Ramos (cell line): ENCODE results near the gene PATL1.
"Not testable (repeated sequence)": the region's sequence is repeated elsewhere in the genome, so short reads cannot be mapped to it uniquely, and the experiment has no call there.

Experiments
- in situ Hi-C: fragments of 300-500 bp; cut with MboI; formaldehyde crosslinking; loops from one replicate; pipeline ENCODE4 v1.14.3; 2022; ENCODE audit warnings: low sequenced_read_pairs; ENCODE audit not compliant: unreplicated experiment

The PATL1 gene, protein sequence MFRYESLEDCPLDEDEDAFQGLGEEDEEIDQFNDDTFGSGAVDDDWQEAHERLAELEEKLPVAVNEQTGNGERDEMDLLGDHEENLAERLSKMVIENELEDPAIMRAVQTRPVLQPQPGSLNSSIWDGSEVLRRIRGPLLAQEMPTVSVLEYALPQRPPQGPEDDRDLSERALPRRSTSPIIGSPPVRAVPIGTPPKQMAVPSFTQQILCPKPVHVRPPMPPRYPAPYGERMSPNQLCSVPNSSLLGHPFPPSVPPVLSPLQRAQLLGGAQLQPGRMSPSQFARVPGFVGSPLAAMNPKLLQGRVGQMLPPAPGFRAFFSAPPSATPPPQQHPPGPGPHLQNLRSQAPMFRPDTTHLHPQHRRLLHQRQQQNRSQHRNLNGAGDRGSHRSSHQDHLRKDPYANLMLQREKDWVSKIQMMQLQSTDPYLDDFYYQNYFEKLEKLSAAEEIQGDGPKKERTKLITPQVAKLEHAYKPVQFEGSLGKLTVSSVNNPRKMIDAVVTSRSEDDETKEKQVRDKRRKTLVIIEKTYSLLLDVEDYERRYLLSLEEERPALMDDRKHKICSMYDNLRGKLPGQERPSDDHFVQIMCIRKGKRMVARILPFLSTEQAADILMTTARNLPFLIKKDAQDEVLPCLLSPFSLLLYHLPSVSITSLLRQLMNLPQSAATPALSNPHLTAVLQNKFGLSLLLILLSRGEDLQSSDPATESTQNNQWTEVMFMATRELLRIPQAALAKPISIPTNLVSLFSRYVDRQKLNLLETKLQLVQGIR

DNA sequence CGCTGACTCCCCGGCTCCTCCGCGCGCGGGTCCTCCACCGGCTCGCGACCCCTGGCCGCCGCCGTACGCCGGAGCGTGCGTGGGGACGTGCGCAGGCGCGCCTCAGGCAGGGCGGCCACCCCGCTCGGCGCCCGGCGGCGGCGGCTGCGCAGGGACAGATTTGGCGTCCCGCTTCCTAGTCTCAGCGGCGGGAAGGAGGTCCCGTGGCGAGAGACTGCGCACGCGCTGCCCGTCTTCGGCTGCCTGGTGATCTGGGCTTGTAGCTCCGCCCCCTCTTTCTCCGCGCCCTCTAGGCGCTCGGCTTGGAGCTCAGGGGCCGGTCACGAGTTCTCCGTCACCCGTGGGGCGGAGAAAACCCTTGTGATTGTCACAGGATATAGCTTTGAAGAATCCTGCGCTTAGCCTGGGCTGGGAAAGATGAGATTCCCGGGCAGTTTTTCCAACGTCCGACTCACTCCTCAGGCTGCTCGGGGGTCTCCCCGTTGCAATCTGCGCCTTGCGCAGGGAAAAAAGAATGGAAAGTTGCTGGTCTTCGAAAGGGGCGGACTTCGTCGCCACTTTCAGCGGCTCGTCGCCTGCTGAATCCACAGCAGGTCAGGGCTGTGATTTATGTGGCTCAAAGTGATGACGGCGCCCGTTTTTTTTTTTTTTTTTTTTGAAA is at the start of gene PATL1:
Gene PATL1, minus strand, starts transcription at position 88 of the 661 bp plus-strand sequence. CDS start 142 bp downstream, outside the sequence.
- in situ Hi-C loops, result loop anchor here (10.0 kb wide), 1 partner anchor 114 kb away; no protein-coding TSS in a partner anchor

DNA sequence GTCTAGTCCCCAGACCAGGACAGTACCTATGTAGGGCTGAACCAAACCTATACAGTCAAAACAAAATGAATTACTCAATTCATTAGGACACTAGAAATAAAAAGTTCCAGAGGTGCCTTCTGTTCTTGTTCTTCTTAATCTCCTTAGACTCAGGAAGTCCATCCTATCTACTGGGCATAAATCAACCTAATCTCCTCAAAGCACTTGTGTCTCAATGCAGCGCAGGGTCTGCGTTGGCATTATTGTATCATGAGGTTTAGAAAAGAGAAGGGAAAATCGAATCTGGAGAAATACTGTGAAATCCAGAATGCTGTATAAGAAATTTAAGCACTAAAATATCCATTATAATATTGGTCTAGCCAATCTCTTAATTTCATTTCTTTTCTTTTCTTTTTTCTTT is 47.2 kb upstream of the PATL1 start:
- in situ Hi-C loops, result no loop called here

DNA sequence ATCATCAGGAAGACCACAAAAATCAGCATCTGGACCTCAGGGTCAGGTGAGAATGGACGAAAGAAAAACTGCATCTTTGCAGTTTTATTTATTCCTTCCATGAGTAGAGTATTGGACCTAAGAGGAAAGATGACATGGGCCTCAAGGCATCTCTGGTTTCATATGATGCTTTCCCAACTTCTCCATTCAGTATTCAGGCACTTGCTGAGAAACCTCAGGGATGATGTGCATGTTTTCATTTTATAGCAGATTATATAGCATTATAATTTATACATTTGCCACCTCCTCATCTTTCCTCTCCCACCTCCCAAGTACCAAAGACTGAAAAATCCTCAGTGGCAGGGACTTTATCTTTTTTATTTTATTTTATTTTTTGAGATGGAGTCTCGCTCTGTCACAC is 44.9 kb upstream of the PATL1 start, which contains the start of gene OR10V1:
Gene OR10V1, minus strand, starts transcription at position 101 of the 400 bp plus-strand sequence. Its CDS starts 0 bp downstream, at position 101.
- in situ Hi-C loops, result no loop called here

DNA sequence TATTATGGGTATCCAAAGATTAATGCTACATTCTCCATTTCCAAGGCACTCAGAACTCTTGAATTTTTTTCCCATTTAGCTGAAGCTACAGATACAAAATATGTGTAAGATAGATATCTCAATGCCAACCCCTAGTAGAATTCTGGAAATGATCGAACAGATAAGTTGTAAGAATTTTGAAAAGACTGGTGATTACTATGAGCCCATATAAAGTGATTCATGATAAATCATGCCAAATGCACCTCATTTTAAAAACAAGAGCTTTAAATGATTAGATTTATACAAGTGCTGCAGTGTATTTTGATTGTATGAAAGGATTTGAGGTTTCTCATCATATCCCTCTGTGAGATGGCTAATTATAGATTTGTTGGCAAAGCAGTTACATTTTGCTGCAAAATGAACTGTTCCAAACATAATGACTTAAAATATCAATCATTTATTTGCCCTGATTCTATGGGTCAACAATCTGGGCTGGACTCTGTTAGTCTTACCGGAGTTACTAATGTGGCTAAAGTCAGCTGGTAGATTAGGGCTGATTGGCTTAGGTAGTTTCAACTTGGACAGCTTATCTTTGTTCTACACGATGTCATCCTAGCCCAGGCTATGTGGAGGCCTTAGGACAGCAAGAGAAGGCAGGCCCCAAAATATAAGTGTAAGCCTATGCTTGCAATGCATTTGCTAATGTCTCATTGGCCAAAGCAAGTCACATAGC is 41.5 kb upstream of the PATL1 start:
- in situ Hi-C loops, result no loop called here

DNA sequence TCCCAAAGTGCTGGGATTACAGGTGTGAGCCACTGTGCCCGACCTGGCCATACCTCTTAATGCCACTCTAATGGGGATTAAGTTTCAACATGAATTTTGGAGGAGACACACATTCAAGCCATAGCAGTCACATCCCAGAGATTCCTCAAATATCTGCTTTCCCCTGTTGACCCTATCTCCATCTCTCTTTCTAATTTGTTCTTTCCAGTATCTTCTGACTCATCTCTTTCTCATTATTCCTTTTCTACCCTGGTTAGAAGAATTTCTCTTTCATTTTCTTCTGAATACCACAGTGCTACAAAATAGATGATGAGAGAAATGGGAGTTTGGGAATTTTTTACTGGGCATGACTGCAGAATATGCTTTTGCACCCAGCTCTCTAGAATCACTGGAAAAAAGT is 39.7 kb upstream of the PATL1 start:
- in situ Hi-C loops, result no loop called here

DNA sequence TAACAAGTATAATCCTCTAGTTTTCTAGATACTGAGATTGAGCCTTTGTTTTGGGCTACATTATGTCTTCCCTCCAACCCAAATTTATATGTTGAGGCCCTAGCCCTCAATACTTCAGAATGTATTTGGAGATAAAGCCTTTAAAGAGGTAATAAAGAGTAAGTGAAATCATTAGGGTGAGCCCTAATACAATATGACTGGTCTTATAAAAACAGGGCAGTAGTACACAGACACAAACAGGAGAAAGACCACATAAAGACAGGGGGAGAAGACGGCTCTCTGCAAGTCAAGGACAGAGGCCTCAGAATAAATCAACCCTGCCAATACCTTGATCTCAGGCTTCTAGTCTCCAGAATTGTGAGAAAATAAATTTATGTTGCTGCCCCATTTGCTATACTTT is 38.5 kb upstream of the PATL1 start:
- in situ Hi-C loops, result no loop called here

DNA sequence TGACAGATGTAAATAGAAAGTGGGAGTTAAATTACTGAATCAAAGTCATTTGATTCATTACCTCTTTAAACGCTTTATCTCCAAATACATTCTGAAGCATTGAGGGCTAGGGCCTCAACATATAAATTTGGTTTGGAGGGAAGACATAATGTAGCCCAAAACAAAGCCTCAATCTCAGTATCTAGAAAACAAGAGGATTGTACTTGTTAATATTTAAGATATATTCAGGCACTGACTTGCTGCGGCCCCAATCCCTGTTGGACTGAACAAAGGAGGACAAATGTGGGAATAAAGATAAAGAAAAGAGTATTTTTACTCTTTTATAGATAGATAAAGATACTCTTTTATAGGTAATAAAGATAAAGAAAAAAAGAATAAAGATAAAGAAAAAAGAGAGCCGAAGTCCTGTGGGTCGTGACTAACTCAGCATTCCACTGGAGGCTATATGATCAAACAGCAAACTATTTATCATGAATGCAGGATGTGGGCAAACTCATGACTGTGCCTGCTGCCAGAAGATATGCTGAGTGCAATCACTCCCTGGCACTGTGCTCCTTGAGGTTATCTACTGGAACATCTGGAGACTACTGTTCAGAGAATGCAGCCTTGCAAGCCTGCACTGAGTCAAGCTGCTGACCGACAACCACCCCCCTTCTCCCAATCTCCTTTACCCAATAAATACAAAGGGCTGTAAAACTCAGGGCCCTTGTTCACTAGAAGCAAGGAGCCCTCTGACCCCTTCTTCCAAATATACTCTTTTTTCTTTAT is 37.9 kb upstream of the PATL1 start:
- in situ Hi-C loops, result no loop called here

DNA sequence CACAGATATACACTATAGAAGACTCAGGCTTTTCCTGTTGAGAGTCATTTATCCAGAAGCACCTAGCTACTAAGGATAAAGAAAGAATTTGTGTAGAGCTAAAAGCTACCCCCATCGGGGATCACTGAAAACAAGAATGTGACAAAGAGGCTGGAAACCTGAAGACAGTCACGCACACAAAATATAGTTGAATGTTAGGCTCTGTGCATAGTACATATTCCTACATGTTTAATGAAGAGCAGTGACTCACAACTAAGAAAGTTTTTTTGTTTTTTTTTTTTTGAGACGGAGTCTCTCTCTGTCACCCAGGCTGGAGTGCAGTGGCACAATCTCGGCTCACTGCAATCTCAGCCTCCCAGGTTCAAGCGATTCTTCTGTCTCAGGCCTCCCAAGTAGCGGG is 36.5 kb upstream of the PATL1 start:
- in situ Hi-C loops, result no loop called here

DNA sequence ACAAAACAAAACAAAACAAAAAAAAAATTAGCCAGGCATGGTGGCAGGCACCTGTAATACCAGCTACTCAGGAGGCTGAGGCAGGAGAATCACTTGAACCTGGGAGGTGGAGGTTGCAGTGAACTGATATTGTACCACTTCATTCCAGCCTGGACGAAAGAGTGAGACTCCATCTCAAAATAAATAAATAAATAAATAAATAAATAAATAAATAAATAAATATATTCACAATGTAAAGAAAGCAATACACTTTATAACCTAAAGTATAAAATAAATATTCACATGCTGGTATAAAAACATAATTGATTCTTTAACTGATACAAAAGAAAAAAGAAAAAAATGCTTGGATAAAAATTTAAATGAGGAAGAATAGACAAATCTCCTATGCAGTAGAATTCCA is 34.7 kb upstream of the PATL1 start:
- in situ Hi-C loops, result not testable (repeated sequence)

DNA sequence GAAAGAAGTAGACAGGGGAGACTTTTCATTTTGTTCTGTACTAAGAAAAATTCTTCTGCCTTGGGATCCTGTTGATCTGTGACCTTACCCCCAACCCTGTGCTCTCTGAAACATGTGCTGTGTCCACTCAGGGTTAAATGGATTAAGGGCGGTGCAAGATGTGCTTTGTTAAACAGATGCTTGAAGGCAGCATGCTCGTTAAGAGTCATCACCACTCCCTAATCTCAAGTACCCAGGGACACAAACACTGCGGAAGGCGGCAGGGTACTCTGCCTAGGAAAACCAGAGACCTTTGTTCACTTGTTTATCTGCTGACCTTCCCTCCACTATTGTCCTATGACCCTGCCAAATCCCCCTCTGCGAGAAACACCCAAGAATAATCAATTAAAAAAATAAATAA is 31.3 kb upstream of the PATL1 start:
- in situ Hi-C loops, result not testable (repeated sequence)

DNA sequence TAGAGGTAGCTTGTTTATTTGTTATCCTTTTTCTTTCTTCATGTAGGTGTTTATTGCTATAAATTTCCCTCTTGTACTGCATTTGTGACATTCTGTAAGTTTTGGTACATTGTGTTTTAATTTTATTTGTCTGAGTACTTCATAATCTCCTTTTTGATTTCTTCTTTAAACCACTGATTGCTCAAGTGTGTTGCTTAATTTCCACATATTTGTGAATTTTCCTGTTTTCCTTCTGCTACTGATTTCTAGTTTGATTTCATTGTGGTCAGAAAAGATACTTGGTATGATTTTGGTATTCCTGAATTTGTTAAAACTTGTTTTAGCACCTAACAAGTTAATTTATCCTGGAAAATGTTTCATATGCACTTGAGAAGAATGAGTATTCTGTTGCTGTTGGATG is 29.7 kb upstream of the PATL1 start:
- in situ Hi-C loops, result no loop called here

DNA sequence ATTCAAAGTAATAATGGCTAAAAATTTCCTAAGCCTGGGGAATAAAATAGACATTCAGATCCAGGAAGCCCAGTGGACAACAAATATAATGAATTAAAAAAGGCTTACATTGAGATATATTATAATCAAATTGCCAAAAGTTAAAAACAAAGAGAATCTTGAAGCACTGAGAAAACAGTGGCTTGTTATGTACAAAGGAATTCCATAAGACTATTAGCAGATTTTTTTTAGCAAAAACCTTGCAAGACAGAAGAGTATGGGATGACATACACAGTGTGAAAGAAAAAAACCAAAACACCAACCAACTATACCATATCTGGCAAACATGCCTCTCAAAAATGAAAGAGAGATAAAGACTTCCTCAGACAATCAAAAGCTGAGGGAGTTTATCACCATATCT is 24.1 kb upstream of the PATL1 start:
- in situ Hi-C loops, result no loop called here

DNA sequence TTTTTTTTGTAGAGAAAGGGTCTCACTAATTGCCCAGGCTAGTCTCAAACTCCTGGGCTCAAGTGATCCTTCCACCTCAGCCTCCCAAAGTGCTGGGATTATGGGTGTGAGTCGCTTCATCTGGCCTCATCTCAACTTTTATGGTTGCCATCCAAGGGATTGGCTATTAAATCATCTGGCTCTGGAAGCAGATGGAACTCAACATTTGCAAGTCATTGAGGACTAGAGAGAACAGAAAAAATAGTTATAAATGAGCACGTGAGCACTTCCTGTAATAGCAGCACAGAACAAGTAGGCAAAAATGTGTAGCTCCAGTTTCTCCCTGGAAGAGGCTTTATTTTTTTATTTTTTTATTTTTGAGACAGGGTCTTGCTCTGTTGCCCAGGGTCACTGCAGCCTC is 22.3 kb upstream of the PATL1 start:
- in situ Hi-C loops, result no loop called here

DNA sequence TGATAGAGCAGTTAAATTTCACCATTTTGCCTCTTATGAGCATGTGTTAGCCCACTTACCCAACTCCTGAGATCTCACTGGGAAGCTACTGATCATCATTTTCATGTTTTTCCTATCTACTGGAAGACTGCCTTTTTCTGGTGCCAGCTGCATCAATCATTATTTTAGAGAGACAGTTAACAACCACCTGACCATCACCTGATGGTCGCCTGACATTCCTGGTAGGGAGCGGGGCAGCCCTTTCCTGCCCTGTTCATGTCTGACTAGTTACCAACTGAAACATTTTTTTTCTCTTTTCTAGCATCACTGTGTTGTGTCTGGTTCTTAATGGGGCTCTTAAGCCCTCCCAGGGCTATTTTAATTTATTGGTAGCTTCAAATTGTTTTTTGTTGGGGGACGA is 20.2 kb upstream of the PATL1 start:
- in situ Hi-C loops, result no loop called here

DNA sequence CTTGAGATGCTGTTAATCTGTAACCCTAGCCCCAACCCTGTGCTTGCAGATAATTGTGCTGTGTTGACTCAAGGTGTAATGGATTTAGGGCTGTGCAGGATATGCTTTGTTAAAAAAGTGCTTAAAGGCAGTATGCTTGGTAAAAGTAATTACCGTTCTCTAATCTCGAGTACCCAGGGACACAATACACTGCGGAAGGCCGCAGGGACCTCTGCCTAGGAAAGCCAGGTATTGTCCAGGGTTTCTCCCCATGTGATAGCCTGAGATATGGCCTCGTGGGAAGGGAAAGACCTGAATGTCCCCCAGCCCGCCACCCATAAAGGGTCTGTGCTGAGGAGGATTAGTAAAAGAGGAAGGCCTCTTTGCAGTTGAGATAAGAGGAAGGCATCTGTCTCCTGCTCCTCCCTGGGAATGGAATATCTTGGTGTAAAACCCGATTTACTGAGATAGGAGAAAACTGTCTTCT is 12.5 kb upstream of the PATL1 start:
- in situ Hi-C loops, result not testable (repeated sequence)

DNA sequence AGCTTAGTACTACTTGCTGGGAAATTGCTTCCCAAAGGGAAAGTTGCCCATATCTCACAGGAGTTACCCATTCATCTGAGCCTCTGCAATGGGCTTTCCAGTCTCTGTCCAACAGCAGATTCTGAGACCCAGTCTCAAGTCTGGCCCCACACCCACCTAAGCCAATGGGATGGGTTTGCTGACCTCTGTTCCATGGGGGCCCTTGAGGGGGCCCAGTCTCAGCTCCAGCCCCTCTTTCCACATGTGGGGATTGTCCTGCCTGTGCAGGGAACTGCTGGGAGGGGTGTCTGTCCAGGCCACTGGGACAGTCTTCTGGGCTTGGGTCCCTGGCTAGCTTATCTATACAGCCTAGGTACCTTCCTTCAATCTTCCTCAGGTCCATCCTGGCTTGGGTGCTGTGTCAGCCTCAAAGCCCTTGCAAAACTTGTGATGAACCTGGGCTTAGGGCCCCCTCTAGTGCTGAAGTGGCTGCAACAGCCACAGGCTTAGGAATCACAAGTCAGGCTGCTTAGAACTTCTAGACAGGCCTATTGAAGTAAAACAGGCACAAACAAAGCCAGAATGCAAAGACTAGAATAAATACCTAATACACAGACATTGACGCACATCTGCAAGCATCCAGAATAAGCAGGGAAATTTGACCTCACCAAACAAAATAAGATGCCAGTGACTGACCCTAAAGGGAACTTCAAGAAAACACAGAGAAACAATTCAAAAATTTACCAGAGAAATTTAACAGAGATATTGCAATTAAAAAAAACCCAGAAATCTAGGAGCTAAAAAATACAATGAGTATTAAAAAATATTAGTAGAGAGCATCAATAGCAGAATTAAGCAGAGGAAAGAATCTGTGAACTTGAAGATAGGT is 11.7 kb upstream of the PATL1 start:
- in situ Hi-C loops, result no loop called here

DNA sequence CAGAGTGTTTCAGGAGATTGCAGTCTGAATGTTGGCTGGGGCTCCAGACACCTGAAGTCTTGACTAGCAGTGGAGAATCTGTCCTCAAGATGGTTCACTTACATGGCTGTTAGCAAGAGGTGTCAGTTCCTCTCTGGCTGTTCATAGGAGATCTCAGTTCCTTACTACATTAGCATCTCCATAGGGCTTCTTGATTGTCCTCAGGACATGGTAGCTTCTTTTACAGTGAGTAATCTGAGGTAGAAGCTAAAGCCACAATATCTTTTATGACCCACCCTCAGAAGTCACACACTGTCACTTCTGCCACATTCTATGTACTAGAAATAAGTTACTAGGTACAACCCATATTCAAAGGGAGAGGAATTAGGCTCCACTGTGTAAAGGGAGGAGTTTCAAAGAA is 10.5 kb upstream of the PATL1 start:
- in situ Hi-C loops, result no loop called here

DNA sequence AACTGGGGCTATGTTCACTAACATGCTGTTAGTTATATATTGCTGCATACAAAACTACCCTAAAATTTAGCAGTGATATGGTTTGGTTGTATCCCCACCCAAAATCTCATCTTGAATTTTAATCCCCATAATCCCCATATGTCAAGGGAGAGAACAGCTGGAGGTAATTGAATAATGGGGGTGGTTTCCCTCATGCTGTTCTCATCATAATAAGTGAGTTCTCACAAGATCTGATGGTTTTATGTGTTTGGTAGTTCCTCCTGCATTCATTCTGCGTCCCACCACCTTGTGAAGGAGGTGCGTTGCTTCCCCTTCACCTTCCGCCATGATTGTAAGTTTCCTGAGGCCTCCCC is 10.0 kb upstream of the PATL1 start:
- in situ Hi-C loops, result no loop called here
